GM18868 (cell line): Measurements from ENCODE around the gene NPIPB12.
"Not testable (repeated sequence)": the region's sequence is repeated elsewhere in the genome, so short reads cannot be mapped to it uniquely, and the experiment has no call there.

ENCODE experiments used
- ATAC-seq: cut with Tn5 transposase; IDR thresholded peaks from one replicate; pipeline ENCODE4 v1.9.1; 2021; ENCODE audit warnings: mild to moderate bottlenecking, moderate library complexity; ENCODE audit not compliant: unreplicated experiment

The NPIPB12 gene

DNA sequence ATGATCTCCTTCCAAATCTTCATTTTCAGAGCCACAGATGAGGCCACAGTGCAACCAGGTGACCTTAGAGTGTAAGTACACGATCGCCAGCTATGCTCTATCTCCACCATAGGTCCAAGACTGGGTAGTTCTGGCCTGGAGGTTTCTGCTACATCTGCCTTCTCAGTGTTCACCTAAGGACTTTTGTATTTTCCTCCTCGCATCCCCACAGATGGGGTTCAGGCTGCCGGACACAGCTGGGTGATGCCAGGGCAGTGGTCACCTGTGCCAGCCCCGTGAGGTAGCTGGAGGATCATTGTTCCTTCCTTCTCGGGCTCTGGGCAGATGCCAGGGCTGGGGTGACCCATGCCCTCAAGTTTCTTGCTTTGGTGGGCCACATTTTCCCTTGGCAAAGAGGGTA is at the start of gene NPIPB12:
TSS of gene NPIPB12 (minus strand) at position 101 of the 400 bp plus-strand sequence.
- not testable (repeated sequence) for ATAC-seq

- ATAC-seq, result not testable (repeated sequence)
Measured at GRCh38 chr16:29521520-29521919, 15.3 kb upstream of the NPIPB12 start.

DNA sequence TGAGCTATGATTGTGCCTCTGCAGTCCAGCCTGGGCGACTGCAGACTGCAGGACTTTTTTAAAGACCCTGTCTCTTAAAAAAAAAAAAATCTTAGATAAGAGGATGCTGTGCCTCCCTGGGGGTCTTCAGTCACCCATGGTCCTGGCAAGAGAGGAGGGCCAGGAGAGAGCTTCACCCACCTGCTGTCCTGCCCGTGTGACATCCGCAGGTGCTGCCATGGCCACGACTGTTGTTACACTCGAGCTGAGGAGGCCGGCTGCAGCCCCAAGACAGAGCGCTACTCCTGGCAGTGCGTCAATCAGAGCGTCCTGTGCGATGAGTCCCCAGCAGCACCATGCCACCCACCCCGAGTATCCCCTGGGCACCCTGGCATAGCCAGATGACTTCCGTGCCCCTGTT is 23.9 kb downstream of the NPIPB12 start:
- ATAC-seq, result not testable (repeated sequence)

DNA sequence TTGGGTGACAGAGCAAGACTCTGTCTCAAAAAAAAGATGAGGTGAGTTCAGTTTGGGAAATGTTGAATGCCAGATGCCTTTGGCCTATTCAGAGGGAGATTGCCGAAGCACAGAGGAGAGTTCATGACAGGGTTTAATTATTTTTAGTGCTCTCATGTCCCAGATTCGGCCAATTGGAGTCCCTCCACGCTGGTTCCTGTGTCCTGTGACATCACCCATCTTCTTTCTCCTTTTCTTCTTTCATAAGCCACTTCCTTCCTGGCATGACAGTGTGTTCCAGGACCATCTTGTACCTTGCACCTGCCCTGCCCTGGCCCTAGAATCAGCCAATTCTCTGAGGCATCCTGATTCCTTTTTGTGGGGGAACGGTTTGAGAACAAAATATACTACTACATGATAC is 34.1 kb downstream of the NPIPB12 start:
- ATAC-seq, result not testable (repeated sequence)

- not testable (repeated sequence) for ATAC-seq
Measured at GRCh38 chr16:29469660-29470059, 36.5 kb downstream of the NPIPB12 start.

- not testable (repeated sequence) for ATAC-seq
Measured at GRCh38 chr16:29467654-29468366, 38.4 kb downstream of the NPIPB12 start.

GRCh38 chr16:29466904-29467303 is 39.3 kb downstream of the NPIPB12 start:
- not testable (repeated sequence) for ATAC-seq

GRCh38 chr16:29465985-29466824 is 40.0 kb downstream of the NPIPB12 start:
- not testable (repeated sequence) for ATAC-seq

DNA sequence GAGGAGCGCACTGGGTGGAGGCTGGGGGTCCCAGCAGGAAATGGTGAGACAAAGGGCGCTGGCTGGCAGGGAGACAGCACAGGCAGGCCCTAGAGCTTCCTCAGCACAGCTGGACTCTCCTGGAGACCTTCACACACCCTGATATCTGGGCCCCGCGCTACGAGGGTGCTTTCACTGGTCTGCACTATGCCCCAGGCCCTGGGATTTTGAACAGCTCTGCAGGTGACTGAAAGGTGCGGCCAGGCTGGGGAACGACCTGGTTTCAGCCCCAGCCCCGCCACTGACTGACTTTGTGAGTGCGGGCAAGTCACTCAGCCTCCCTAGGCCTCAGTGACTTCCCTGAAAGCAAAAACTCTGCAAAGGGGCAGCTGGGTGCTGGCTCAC is 45.6 kb downstream of the NPIPB12 start:
- not testable (repeated sequence) for ATAC-seq

DNA sequence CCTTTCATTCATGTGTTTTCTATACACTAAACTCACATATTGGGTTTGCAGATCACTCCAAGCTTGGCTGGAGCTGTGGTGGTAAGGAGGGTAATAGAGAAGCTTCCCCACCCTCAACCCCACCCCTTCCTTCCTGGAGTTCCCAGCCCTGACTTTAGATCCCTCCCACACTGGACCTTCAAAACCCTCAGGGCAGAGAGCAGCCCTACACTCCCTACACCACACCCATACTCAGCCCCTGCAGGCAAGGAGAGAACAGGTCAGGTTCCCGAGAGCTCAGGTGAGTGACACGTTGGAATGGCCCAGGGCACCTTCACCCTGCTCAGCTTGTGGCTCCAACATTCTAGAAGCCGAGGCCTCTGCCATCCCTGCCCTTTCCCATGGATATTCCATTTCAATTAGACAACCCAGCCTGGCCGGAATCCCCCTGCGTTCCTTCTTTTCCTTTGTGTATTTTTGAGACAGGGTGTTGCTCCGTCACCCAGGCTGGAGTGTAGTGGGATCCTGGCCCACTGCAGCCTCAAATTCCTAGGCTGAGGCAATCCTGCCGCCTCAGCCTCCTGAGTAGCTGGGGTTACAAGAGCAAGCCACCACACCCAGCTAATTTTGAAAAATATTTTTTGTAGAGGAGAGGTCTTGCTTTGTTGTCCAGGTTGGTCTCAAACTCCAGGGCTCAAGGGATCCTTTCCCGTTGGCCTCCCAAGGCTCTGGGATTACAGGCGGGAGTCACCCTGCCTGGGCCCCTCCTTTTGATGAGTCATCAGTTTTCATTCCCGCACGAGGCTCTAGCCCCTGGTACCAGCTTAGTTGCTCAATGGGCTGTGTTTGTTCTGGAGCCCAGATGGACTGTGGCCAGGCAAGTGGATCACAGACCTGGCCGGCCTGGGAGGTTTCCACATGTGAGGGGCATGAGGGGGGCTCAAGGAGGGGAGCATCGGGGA is 46.2 kb downstream of the NPIPB12 start, which contains the start of gene SULT1A4:
TSS of gene SULT1A4 (plus strand) at position 208 of the 941 bp plus-strand sequence. CDS start 1,473 bp downstream, outside the sequence.
- ATAC-seq, result not testable (repeated sequence)

GRCh38 chr16:29457660-29458059 is 48.5 kb downstream of the NPIPB12 start:
- ATAC-seq, result not testable (repeated sequence)

- ATAC-seq, result peak; percentile 62
Measured at GRCh38 chr16:29454828-29455227, 51.4 kb downstream of the NPIPB12 start.

DNA sequence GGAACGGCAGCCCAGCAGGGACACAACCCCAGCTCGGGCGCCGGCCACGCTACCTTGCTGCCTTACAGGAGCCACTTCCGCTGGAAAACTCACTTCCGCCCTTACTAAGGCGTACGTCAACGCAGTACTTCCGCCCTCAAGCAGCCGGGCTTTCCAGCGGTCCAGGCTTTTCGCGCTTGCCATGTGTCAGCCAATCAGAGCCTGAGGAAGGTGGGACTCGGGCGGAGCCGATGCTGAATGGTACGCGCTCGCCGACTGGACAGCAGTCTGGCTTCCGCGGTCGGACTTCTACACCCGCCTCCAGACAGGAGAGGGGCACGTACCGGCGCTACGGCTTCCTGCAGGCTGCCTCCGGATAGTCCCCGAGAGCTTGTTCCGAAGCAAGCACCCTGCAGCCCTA is 51.9 kb downstream of the NPIPB12 start, which contains the start of the genes BOLA2 and SLX1B:
TSS of gene BOLA2 (minus strand) at position 83 of the 400 bp plus-strand sequence. CDS start 98 bp downstream, outside the sequence.
TSS of gene SLX1B (plus strand) at position 265 of the 400 bp plus-strand sequence.
- peak; percentile 90 for ATAC-seq

- not testable (repeated sequence) for ATAC-seq
Measured at GRCh38 chr16:29453754-29454153, 52.5 kb downstream of the NPIPB12 start.
